GM18511 (cell line): ENCODE measurements around the gene AMT.
"Not testable (repeated sequence)": the region's sequence is repeated elsewhere in the genome, so short reads cannot be mapped to it uniquely, and the experiment has no call there.

ENCODE experiments used
- ATAC-seq: cut with Tn5 transposase; IDR thresholded peaks from one replicate; pipeline ENCODE4 v1.9.1; 2021; ENCODE audit warnings: mild to moderate bottlenecking, moderate library complexity; ENCODE audit not compliant: unreplicated experiment

AMT gene

GRCh38 chr3:49391310-49391709, 31.0 kb downstream of the AMT start:
- ATAC-seq: not testable (repeated sequence)

GRCh38 chr3:49389297-49389696, 33.0 kb downstream of the AMT start:
- no peak for ATAC-seq

GRCh38 chr3:49388289-49388820, 33.9 kb downstream of the AMT start:
- no peak for ATAC-seq

- no peak for ATAC-seq
Measured at GRCh38 chr3:49387721-49388120, 34.6 kb downstream of the AMT start.

GRCh38 chr3:49386056-49386756, 36.1 kb downstream of the AMT start:
- no peak for ATAC-seq

- ATAC-seq: no peak
Measured at GRCh38 chr3:49385617-49386016, 36.7 kb downstream of the AMT start.

- no peak for ATAC-seq
Measured at GRCh38 chr3:49383387-49383786, 38.9 kb downstream of the AMT start.

- ATAC-seq: no peak
Measured at GRCh38 chr3:49378249-49378895, 43.9 kb downstream of the AMT start.

- ATAC-seq: no peak
Measured at GRCh38 chr3:49377483-49377882, 44.8 kb downstream of the AMT start.

- ATAC-seq: no peak
Measured at GRCh38 chr3:49371946-49372345, 50.3 kb downstream of the AMT start.

- ATAC-seq: no peak
Measured at GRCh38 chr3:49370585-49371290, 51.5 kb downstream of the AMT start.
